Fibroblast of pulmonary artery (primary cell): ENCODE measurements around the gene DOCK7.

Experiments used
- DNase-seq: peaks from one replicate; pipeline ENCODE4 v3.0.0-alpha.2; 2010; ENCODE audit warnings: low read depth
- H3K4me3 ChIP-seq: replicated peaks from 2 replicates; pipeline ENCODE4 v1.5.1; 2011; ENCODE audit warnings: low read depth, mild to moderate bottlenecking, control low read depth, low read length, moderate library complexity
- CTCF ChIP-seq: IDR thresholded peaks from 2 replicates; pipeline ENCODE4 v1.5.1; 2011; ENCODE audit warnings: mild to moderate bottlenecking, control low read depth, low read length, inconsistent platforms; ENCODE audit errors: missing control alignments

DOCK7 gene

GRCh38 chr1:62643283-62643682 is 44.9 kb downstream of the DOCK7 start:
- no peak for DNase-seq
- H3K4me3 ChIP-seq, result no peak overlapping the region
- no peak for TF ChIP-seq CTCF

GRCh38 chr1:62637392-62638105 is 50.6 kb downstream of the DOCK7 start:
- no peak overlapping the region for H3K4me3 ChIP-seq
- TF ChIP-seq CTCF, result no peak
- DNase-seq, result no peak

GRCh38 chr1:62628506-62628905 is 59.7 kb downstream of the DOCK7 start:
- no peak for TF ChIP-seq CTCF
- no peak for DNase-seq
- no peak overlapping the region for H3K4me3 ChIP-seq

GRCh38 chr1:62625415-62625814 is 62.8 kb downstream of the DOCK7 start:
- TF ChIP-seq CTCF, result no peak
- DNase-seq, result no peak
- H3K4me3 ChIP-seq, result no peak overlapping the region

- no peak overlapping the region for H3K4me3 ChIP-seq
- no peak for TF ChIP-seq CTCF
- DNase-seq, result peak; percentile 94
Observed at GRCh38 chr1:62621907-62622306, 66.3 kb downstream of the DOCK7 start.

- TF ChIP-seq CTCF, result no peak
- DNase-seq, result peak; percentile 20
- H3K4me3 ChIP-seq, result no peak overlapping the region
Observed at GRCh38 chr1:62613890-62614289, 74.3 kb downstream of the DOCK7 start.

GRCh38 chr1:62613325-62613727 is 74.9 kb downstream of the DOCK7 start:
- DNase-seq, result no peak
- no peak for TF ChIP-seq CTCF
- H3K4me3 ChIP-seq, result no peak overlapping the region
